ENCODE measurements around the gene EFCC1.

Gene EFCC1

DNA sequence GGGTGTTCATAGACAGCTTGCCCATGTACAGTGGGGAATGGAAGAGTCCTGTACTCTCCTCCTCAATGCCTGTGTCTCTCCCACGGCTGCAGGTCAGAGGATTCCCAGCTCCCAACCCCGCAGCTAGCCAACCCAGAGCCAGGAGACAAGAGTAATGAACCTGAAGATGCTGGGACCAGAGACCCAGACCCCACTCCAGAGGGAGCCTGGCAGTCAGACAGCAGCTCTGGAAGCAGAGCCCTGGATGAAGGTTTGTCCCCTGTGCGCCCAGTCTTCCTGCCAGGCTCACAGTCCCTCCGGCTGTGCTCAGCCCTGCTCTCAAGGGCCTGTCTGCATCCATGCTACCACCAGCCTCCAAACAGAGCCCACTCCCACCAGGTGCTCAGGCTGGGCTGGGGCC, 29.5 kb downstream of the EFCC1 start:
- TF ChIP-seq TCF12 (IDR thresholded peaks at IDR 0.05; ENCODE audit: low read depth) (no peak), USF1 (IDR thresholded peaks at IDR 0.05) (no peak), ZBTB7A (IDR thresholded peaks at IDR 0.05; ENCODE audit: low read depth) (no peak), TAF1 (IDR thresholded peaks at IDR 0.05; ENCODE audit: low read depth) (no peak), EP300 (IDR thresholded peaks at IDR 0.05; ENCODE audit: borderline replicate concordance) (no peak), CEBPB (IDR thresholded peaks at IDR 0.05) (no peak), EGR1 (IDR thresholded peaks at IDR 0.05) (no peak), MAX (IDR thresholded peaks at IDR 0.05) (no peak), REST (IDR thresholded peaks at IDR 0.05; ENCODE audit: low read depth) (no peak), YY1 (IDR thresholded peaks at IDR 0.05; ENCODE audit: low read depth) (no peak), CREB1 (IDR thresholded peaks at IDR 0.05; ENCODE audit: low read depth) (no peak), FOXM1 (IDR thresholded peaks at IDR 0.05; ENCODE audit: borderline replicate concordance, low read depth) (no peak), NFIC (IDR thresholded peaks at IDR 0.05) (no peak), TEAD4 (IDR thresholded peaks at IDR 0.05) (no peak), RAD21 (IDR thresholded peaks at IDR 0.05; ENCODE audit: low read depth) (no peak)

DNA sequence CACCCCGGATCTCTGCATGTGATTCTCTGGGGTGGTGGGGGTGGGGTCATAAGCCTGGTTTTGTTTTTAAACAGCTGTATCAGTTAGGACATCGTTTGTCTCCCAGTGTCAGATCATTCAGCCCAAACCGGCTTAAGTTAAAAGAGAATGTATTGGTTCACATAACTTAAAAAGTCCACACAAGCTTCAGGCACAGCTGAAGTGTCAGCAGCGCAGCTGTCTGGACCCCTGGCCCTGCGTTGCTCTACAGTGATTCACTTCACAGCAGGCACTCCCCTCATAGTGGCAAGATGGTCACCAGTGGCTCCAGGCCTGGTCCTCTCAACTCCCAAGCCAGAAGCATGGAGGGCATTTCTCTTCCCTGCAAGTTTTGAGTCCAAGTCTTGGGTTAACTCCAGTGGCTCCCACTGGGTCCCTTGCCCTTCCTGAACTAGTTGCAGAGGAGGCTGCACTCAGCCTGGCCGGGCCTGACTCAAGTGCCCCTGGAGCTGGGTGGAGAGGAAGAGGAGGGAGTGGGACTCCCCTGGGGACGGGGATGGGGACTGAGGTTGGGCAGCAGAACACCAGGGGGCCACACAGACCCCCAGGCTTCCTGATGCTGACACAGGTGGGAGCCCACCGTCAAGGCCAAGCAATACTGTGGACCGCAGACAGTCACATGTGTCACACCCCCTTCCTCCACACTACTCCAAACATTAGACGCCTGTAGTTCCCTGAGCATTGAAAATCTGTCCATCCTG, 30.5 kb downstream of the EFCC1 start:
- no peak for TF ChIP-seq MAX (IDR thresholded peaks at IDR 0.05)
- no peak for TF ChIP-seq EP300 (IDR thresholded peaks at IDR 0.05; ENCODE audit: borderline replicate concordance)
- TF ChIP-seq USF1 (IDR thresholded peaks at IDR 0.05) = no peak
- no peak for TF ChIP-seq ZBTB7A (IDR thresholded peaks at IDR 0.05; ENCODE audit: low read depth)
- TF ChIP-seq FOXM1 (IDR thresholded peaks at IDR 0.05; ENCODE audit: borderline replicate concordance, low read depth) = no peak
- no peak for TF ChIP-seq TAF1 (IDR thresholded peaks at IDR 0.05; ENCODE audit: low read depth)
- TF ChIP-seq YY1 (IDR thresholded peaks at IDR 0.05; ENCODE audit: low read depth) = no peak
- no peak for TF ChIP-seq CEBPB (IDR thresholded peaks at IDR 0.05)

DNA sequence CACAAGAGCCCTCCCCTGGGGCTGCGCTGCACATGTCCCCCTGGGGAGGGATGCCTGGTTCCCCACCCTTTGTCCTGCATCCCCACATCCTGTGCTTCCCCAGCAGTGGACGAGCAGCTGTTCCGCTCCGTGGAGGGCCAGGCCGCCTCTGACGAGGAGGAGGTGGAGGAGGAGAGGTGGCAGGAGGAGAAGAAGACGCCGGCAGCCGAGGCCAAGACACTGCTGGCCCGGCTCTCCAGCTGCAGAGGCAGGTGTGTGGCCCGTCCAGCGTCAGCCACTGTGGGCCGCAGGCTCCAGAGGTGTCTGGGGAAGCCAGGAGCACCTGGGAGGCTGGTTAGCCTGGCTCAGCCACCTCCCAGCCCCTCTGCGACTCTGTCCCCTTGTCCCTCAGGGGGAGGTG, 31.6 kb downstream of the EFCC1 start:
- no peak for TF ChIP-seq ZBTB7A (IDR thresholded peaks at IDR 0.05; ENCODE audit: low read depth)
- no peak for TF ChIP-seq TEAD4 (IDR thresholded peaks at IDR 0.05)
- TF ChIP-seq CREB1 (IDR thresholded peaks at IDR 0.05; ENCODE audit: low read depth) = no peak
- TF ChIP-seq MAX (IDR thresholded peaks at IDR 0.05) = no peak
- no peak for TF ChIP-seq USF1 (IDR thresholded peaks at IDR 0.05)
- TF ChIP-seq EGR1 (IDR thresholded peaks at IDR 0.05) = no peak
- TF ChIP-seq TCF12 (IDR thresholded peaks at IDR 0.05; ENCODE audit: low read depth) = no peak
- TF ChIP-seq TAF1 (IDR thresholded peaks at IDR 0.05; ENCODE audit: low read depth) = no peak
- TF ChIP-seq FOXM1 (IDR thresholded peaks at IDR 0.05; ENCODE audit: borderline replicate concordance, low read depth) = no peak
- TF ChIP-seq YY1 (IDR thresholded peaks at IDR 0.05; ENCODE audit: low read depth) = no peak
- no peak for TF ChIP-seq CEBPB (IDR thresholded peaks at IDR 0.05)
- no peak for TF ChIP-seq EP300 (IDR thresholded peaks at IDR 0.05; ENCODE audit: borderline replicate concordance)
- TF ChIP-seq RAD21 (IDR thresholded peaks at IDR 0.05; ENCODE audit: low read depth) = no peak
- no peak for TF ChIP-seq REST (IDR thresholded peaks at IDR 0.05; ENCODE audit: low read depth)

- TF ChIP-seq RAD21 (IDR thresholded peaks at IDR 0.05; ENCODE audit: low read depth) (no peak), EP300 (IDR thresholded peaks at IDR 0.05; ENCODE audit: borderline replicate concordance) (no peak), TEAD4 (IDR thresholded peaks at IDR 0.05) (no peak), USF1 (IDR thresholded peaks at IDR 0.05) (no peak), MAX (IDR thresholded peaks at IDR 0.05) (no peak), FOXM1 (IDR thresholded peaks at IDR 0.05; ENCODE audit: borderline replicate concordance, low read depth) (no peak), EGR1 (IDR thresholded peaks at IDR 0.05) (no peak), ZBTB7A (IDR thresholded peaks at IDR 0.05; ENCODE audit: low read depth) (no peak), NFIC (IDR thresholded peaks at IDR 0.05) (no peak), CREB1 (IDR thresholded peaks at IDR 0.05; ENCODE audit: low read depth) (no peak), REST (IDR thresholded peaks at IDR 0.05; ENCODE audit: low read depth) (no peak), CEBPB (IDR thresholded peaks at IDR 0.05) (no peak), YY1 (IDR thresholded peaks at IDR 0.05; ENCODE audit: low read depth) (no peak), TAF1 (IDR thresholded peaks at IDR 0.05; ENCODE audit: low read depth) (no peak), TCF12 (IDR thresholded peaks at IDR 0.05; ENCODE audit: low read depth) (no peak)
Observed at GRCh38 chr3:129033151-129033550, 32.0 kb downstream of the EFCC1 start.
